Stomach smooth muscle (tissue), 2 donors: ENCODE measurements around the gene ATP6V0E2.

Experiments used
- H3K27ac ChIP-seq: one replicate; pipeline ENCODE4 v1.7.0; 2013; ENCODE audit warnings: mild to moderate bottlenecking, low read length, inconsistent platforms
- H3K27me3 ChIP-seq, 2 donors: one replicate each; pipeline ENCODE4 v1.7.0; 2013; ENCODE audit warnings: low read length in 2 of 2; ENCODE audit not compliant: insufficient read depth in 2 of 2, control insufficient read depth in 1 of 2
- H3K36me3 ChIP-seq, 2 donors: one replicate each; pipeline ENCODE4 v1.7.0; 2013; ENCODE audit warnings: low read length in 2 of 2; ENCODE audit not compliant: control insufficient read depth in 2 of 2, insufficient read depth in 2 of 2
- H3K4me1 ChIP-seq: one replicate; pipeline ENCODE4 v1.7.0; 2013; ENCODE audit warnings: low read length; ENCODE audit not compliant: control insufficient read depth, insufficient read depth
- H3K4me3 ChIP-seq, 2 donors: one replicate each; pipeline ENCODE4 v1.7.0; 2013; ENCODE audit warnings: low read length in 2 of 2
- H3K9ac ChIP-seq, 2 donors: one replicate each; pipeline ENCODE4 v1.7.0; 2013; ENCODE audit warnings: low read length in 2 of 2, mild to moderate bottlenecking in 1 of 2
- H3K9me3 ChIP-seq, 2 donors: one replicate each; pipeline ENCODE4 v1.7.0; 2013; ENCODE audit warnings: low read length in 2 of 2; ENCODE audit not compliant: control insufficient read depth in 2 of 2
- donor health status: healthy.
- donor health status: Pancreatic carcinoma.

ATP6V0E2 gene

GRCh38 chr7:149830997-149831740 is 42.6 kb upstream of the ATP6V0E2 start:
- no peaks in the 10 kb centered on the region for H3K36me3 ChIP-seq
- H3K9me3 ChIP-seq = no peaks in the 10 kb centered on the region

GRCh38 chr7:149831741-149832219 is 42.0 kb upstream of the ATP6V0E2 start:
- Histone ChIP-seq H3K4me3 (no peak overlapping the region), H3K27me3 (peaks cover 7 to 9% of the 10 kb centered on the region in 2 donors), H3K9ac (no peak overlapping the region), H3K36me3 (no peaks in the 10 kb centered on the region), H3K27ac (no peak overlapping the region), H3K9me3 (no peaks in the 10 kb centered on the region), H3K4me1 (no peaks in the 10 kb centered on the region)

More at GRCh38 chr7:149830997-149831740, 42.6 kb upstream of the ATP6V0E2 start:
- Histone ChIP-seq H3K4me1 (no peaks in the 10 kb centered on the region), H3K27ac (no peak overlapping the region), H3K27me3 (peaks cover 7 to 9% of the 10 kb centered on the region in 2 donors), H3K9ac (no peak overlapping the region), H3K4me3 (no peak overlapping the region)

GRCh38 chr7:149832332-149833041 is 41.3 kb upstream of the ATP6V0E2 start:
- Histone ChIP-seq H3K27me3 (peaks cover 7 to 9% of the 10 kb centered on the region in 2 donors), H3K4me1 (no peaks in the 10 kb centered on the region), H3K36me3 (no peaks in the 10 kb centered on the region), H3K9ac (no peak overlapping the region), H3K27ac (no peak overlapping the region), H3K4me3 (no peak overlapping the region), H3K9me3 (no peaks in the 10 kb centered on the region)

GRCh38 chr7:149833495-149834130 is 40.2 kb upstream of the ATP6V0E2 start:
- Histone ChIP-seq H3K27me3 (peaks cover 7 to 9% of the 10 kb centered on the region in 2 donors), H3K9ac (no peak overlapping the region), H3K4me1 (peaks cover under 1% of the 10 kb centered on the region), H3K4me3 (no peak overlapping the region), H3K9me3 (no peaks in the 10 kb centered on the region), H3K36me3 (no peaks in the 10 kb centered on the region), H3K27ac (no peak overlapping the region)

GRCh38 chr7:149834601-149835000 is 39.2 kb upstream of the ATP6V0E2 start:
- no peak overlapping the region for H3K9ac ChIP-seq
- H3K36me3 ChIP-seq = no peaks in the 10 kb centered on the region
- peaks cover 7 to 9% of the 10 kb centered on the region in 2 donors for H3K27me3 ChIP-seq
- no peak overlapping the region for H3K27ac ChIP-seq
- no peaks in the 10 kb centered on the region for H3K9me3 ChIP-seq
- peaks cover 7% of the 10 kb centered on the region for H3K4me1 ChIP-seq
- no peak overlapping the region for H3K4me3 ChIP-seq

- Histone ChIP-seq H3K27ac (no peak overlapping the region), H3K9me3 (no peaks in the 10 kb centered on the region), H3K9ac (no peak overlapping the region), H3K4me1 (peaks cover 7% of the 10 kb centered on the region), H3K27me3 (peaks cover 3 to 5% of the 10 kb centered on the region in 2 donors), H3K4me3 (no peak overlapping the region), H3K36me3 (no peaks in the 10 kb centered on the region)
Measured at GRCh38 chr7:149836434-149836833, 37.3 kb upstream of the ATP6V0E2 start.

- H3K27me3 ChIP-seq = no peaks in the 10 kb centered on the region
- no peak overlapping the region for H3K9ac ChIP-seq
- peak overlapping the region; percentile 9 to 88 for H3K4me3 ChIP-seq
- no peaks in the 10 kb centered on the region for H3K9me3 ChIP-seq
- peak overlapping the region; percentile 58 for H3K27ac ChIP-seq
- H3K4me1 ChIP-seq = peaks cover 7% of the 10 kb centered on the region
- H3K36me3 ChIP-seq = no peaks in the 10 kb centered on the region
Measured at GRCh38 chr7:149837564-149838223, 36.1 kb upstream of the ATP6V0E2 start.

- Histone ChIP-seq H3K9ac (peak within 1 kb of the TSS; percentile 73 to 86), H3K27ac (peak within 1 kb of the TSS; percentile 66), H3K4me3 (peak within 1 kb of the TSS; percentile 88 to 92), H3K9me3 (no peaks in the 10 kb centered on the region), H3K27me3 (no peaks in the 10 kb centered on the region), H3K4me1 (peaks cover 7% of the 10 kb centered on the region), H3K36me3 (no peaks in the 10 kb centered on the region)
Measured at GRCh38 chr7:149838224-149838991, 35.4 kb upstream of the ATP6V0E2 start, which contains the start of gene ZNF862. Gene ZNF862 (plus strand): TSS chr7:149838375. CDS start chr7:149838612, 237 bp downstream.

GRCh38 chr7:149838992-149839408 is 34.8 kb upstream of the ATP6V0E2 start:
- Histone ChIP-seq H3K4me3 (peak overlapping the region; percentile 88 to 92), H3K9me3 (no peaks in the 10 kb centered on the region), H3K36me3 (no peaks in the 10 kb centered on the region), H3K27ac (peak overlapping the region; percentile 66), H3K4me1 (peaks cover 7% of the 10 kb centered on the region), H3K9ac (peak overlapping the region; percentile 73 to 86), H3K27me3 (no peaks in the 10 kb centered on the region)
